SK-N-MC (cell line): ENCODE measurements around the gene GREB1.

ENCODE experiments used
- FOXP2 ChIP-seq: optimal IDR thresholded peaks from 2 replicates; pipeline ENCODE3; 2011; ENCODE audit warnings: mild to moderate bottlenecking, moderate library complexity; ENCODE audit not compliant: insufficient read depth; ENCODE audit errors: extremely low read length, control extremely low read depth
- POLR2AphosphoS5 ChIP-seq: IDR thresholded peaks from 2 replicates; pipeline ENCODE4 v1.6.1; 2012; ENCODE audit warnings: mild to moderate bottlenecking, low read depth, low read length, borderline replicate concordance

DNA sequence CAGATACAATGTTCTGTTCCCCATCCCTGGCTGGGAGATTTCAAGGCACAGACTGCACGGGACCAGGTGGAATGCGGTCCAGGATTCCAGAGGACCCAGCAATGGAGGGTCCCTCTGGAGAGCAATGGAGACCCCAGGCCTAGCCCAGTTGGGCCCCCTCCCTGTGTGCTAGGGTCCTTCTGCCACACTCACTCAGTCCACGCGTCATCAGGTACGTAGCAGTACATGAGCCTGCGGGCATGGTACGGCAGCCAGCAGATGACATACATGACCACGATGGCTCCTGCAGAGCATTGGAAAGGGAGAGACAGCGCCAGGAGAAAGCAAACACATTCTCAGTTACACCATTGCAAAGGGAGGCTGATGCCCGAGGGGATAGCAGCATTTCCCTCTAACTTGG lies 126.0 kb downstream of the GREB1 start:
- TF ChIP-seq FOXP2 = no peak
- TF ChIP-seq POLR2AphosphoS5 = no peak
